H1 (cell line): ENCODE measurements around the gene MSI2.

ENCODE experiments used
- ATF2 ChIP-seq: IDR thresholded peaks from 2 replicates; pipeline ENCODE4 v1.6.1; 2012; ENCODE audit warnings: low read length, inconsistent platforms
- CHD7 ChIP-seq: fragments of 300-600 bp; sonication (generic); IDR thresholded peaks from 2 replicates; pipeline ENCODE4 v1.7.1; 2012; ENCODE audit warnings: low read length, moderate library complexity, mild to moderate bottlenecking, inconsistent platforms; ENCODE audit not compliant: insufficient replicate concordance
- CREB1 ChIP-seq: IDR thresholded peaks from 2 replicates; pipeline ENCODE4 v1.6.1; 2012; ENCODE audit warnings: inconsistent platforms
- CTCF ChIP-seq, 3 experiments: IDR thresholded peaks; 1 replicate in 2 of 3; 2 replicates in 1 of 3; pipeline versions ENCODE4 v1.5.1 to v1.6.1; 2011; ENCODE audit warnings: low read length in 3 of 3, mild to moderate bottlenecking in 3 of 3, inconsistent platforms in 2 of 3, low read depth in 1 of 3, moderate library complexity in 1 of 3; ENCODE audit not compliant: insufficient read depth in 1 of 3; ENCODE audit errors: control extremely low read depth in 1 of 3
- EZH2 ChIP-seq: fragments of 200-600 bp; sonication (generic); IDR thresholded peaks from 2 replicates; pipeline ENCODE4 v1.7.1; 2012; ENCODE audit warnings: low read depth, mild to moderate bottlenecking, moderate library complexity, low read length, inconsistent platforms; ENCODE audit not compliant: severe bottlenecking
- HDAC6 ChIP-seq: IDR thresholded peaks from one replicate; pipeline ENCODE4 v1.7.1; 2012; ENCODE audit warnings: low read depth, mild to moderate bottlenecking, inconsistent platforms, low read length, moderate library complexity
- NRF1 ChIP-seq: IDR thresholded peaks from 2 replicates; pipeline ENCODE4 v1.6.1; 2011; ENCODE audit warnings: mild to moderate bottlenecking, low read depth, low read length, improper control_type of control experiment
- POLR2A ChIP-seq, 2 experiments: IDR thresholded peaks; 1 replicate in 1 of 2; 2 replicates in 1 of 2; pipeline ENCODE4 v1.6.1; 2011; ENCODE audit warnings: low read depth in 2 of 2, low read length in 2 of 2, mild to moderate bottlenecking in 2 of 2; ENCODE audit errors: control extremely low read depth in 1 of 2
- POLR2AphosphoS5 ChIP-seq: IDR thresholded peaks from 2 replicates; pipeline ENCODE4 v1.6.1; 2011; ENCODE audit warnings: low read depth, low read length
- SP1 ChIP-seq: IDR thresholded peaks from 2 replicates; pipeline ENCODE4 v1.6.1; 2011; ENCODE audit warnings: low read depth, low read length
- TBP ChIP-seq: IDR thresholded peaks from 2 replicates; pipeline ENCODE4 v1.6.1; 2011; ENCODE audit warnings: low read depth, low read length, improper control_type of control experiment
- USF2 ChIP-seq: IDR thresholded peaks from 2 replicates; pipeline ENCODE4 v1.6.1; 2011; ENCODE audit warnings: low read length, improper control_type of control experiment

GRCh38 chr17:57269052-57269451 is 12.7 kb downstream of the MSI2 start:
- TF ChIP-seq POLR2A (IDR thresholded peaks at IDR 0.05; ENCODE audit: control extremely low read depth in 1 of 2, low read depth in 2 of 2, low read length in 2 of 2) (no peak), EZH2 (no peak), CTCF (IDR thresholded peaks at IDR 0.05; ENCODE audit: control extremely low read depth in 1 of 3, insufficient read depth in 1 of 3, low read depth in 1 of 3, low read length in 3 of 3) (no peak), POLR2AphosphoS5 (no peak), CREB1 (no peak), ATF2 (no peak), CHD7 (no peak), HDAC6 (no peak), NRF1 (no peak), SP1 (no peak), USF2 (no peak), TBP (no peak)
